Right lobe of liver (tissue), 6 donors: ENCODE data around the gene SPOP. TPM values are rescaled to one million over a fixed set of nuclear protein-coding genes. Genes with fewer than 3 reads are reported as not detected.
"Not testable (repeated sequence)": the region's sequence is repeated elsewhere in the genome, so short reads cannot be mapped to it uniquely, and the experiment has no call there.

Experiments used
- ATAC-seq, 4 donors: fragments of 200-7000 bp; cut with Tn5 transposase; one replicate each; pipeline ENCODE4 v1.9.1; 2020; ENCODE audit warnings: mild to moderate bottlenecking in 4 of 4, moderate library complexity in 4 of 4
- DNase-seq, 3 donors: peaks; one replicate each; pipeline ENCODE4 v3.0.0-alpha.2; 2020
- H3K27ac ChIP-seq, 3 donors: fragments of 200-600 bp; one replicate each; pipeline ENCODE4 v1.8.0; 2022
- H3K27me3 ChIP-seq, 2 donors: fragments of 200-600 bp; one replicate each; pipeline ENCODE4 v1.8.0; 2022
- H3K36me3 ChIP-seq, 4 donors: fragments of 200-600 bp; sonication (generic) in 1 of 4; one replicate each; pipeline versions ENCODE4 v1.5.1 to v1.8.0; 2017 to 2022; ENCODE audit warnings: control low read depth in 1 of 4
- H3K4me1 ChIP-seq, 4 donors: fragments of 200-600 bp; sonication (generic) in 1 of 4; one replicate each; pipeline versions ENCODE4 v1.5.1 to v1.8.0; 2017 to 2022; ENCODE audit warnings: control low read depth in 1 of 4
- H3K4me3 ChIP-seq, 3 donors: fragments of 200-600 bp; one replicate each; pipeline ENCODE4 v1.8.0; 2022
- H3K9me3 ChIP-seq, 4 donors: fragments of 200-600 bp; sonication (generic) in 1 of 4; one replicate each; pipeline versions ENCODE4 v1.5.1 to v1.8.0; 2017 to 2022; ENCODE audit warnings: control low read depth in 1 of 4
- POLR2A ChIP-seq: fragments of 450-650 bp; IDR thresholded peaks from one replicate; pipeline ENCODE4 v1.6.1; 2017; ENCODE audit warnings: antibody characterized with exemption, mild to moderate bottlenecking
- WGBS: methylation state at CpG from one replicate; pipeline ENCODE4 v1.1.6; 2018; ENCODE audit warnings: low coverage, low lambda C conversion rate; ENCODE audit not compliant: insufficient coverage; ENCODE audit errors: missing lambda C conversion rate; 5-methylcytosine and 5-hydroxymethylcytosine counted together
- intact Hi-C, 2 donors: fragments of 100-400 bp; cut with DNase I; formaldehyde crosslinking; loops; one replicate each; pipeline versions ENCODE4 v1.11.2 to v1.14.1; 2022
- total RNA-seq, 6 experiments: library from RNA; depleted of rRNA in 2 of 6; stranded (reverse); fragments of >200 nt in 2 of 6; fragmentation: NEBNext Ultra II Directional in 3 of 6; extraction: Animal tissue kit (Norgen Biotek cat#: 25700) in 3 of 6; gene quantifications; one replicate each; pipeline versions ENCODE4 v1.1.0 to v1.2.4, GENCODE V29; 2016 to 2023
- TF ChIP-seq, protein P1 (sequence below), 4 donors: fragments of 200-600 bp in 3 of 4; fragments of 450-650 bp in 1 of 4; IDR thresholded peaks; one replicate each; pipeline versions ENCODE4 v1.5.1 to v1.8.0; 2016 to 2022; ENCODE audit warnings: antibody characterized with exemption in 4 of 4, mild to moderate bottlenecking in 2 of 4
- donor health status: DM: no; HTN: yes; CAD: no.
- donor health status: DM: no; HTN: no; CAD: no.
- donor health status: DM: no; HTN: no; CAD: no.
- donor health status: DM: no; HTN: yes; CAD: no.
- donor health status: DM: no; HTN: yes; CAD: no.

The SPOP gene
- total RNA-seq, 6 experiments from 2014 or later, result 26.9 to 41.0 (median 34.1) TPM

DNA sequence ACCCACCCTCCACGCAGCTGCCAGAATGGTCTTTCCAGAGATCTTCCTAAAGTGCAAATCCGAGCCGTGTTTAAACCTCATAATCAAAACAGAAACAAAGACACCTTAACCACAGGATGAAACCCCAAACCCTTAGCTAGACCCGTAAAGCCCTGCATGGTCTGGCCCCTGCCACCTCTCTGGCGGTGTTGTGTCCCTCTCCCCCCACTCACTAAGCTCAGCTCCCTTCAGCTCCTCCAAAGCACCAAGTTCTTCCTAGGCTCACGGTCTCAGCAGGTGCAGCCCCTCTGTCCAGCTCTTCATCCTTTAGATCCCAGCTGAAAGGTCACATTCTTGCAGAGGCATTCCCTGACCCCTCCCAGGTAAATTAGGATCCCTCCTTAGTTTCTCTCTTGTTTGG, 106.6 kb downstream of the SPOP start:
- 46% methylated on average over 6 of the region's 6 CpGs for WGBS

DNA sequence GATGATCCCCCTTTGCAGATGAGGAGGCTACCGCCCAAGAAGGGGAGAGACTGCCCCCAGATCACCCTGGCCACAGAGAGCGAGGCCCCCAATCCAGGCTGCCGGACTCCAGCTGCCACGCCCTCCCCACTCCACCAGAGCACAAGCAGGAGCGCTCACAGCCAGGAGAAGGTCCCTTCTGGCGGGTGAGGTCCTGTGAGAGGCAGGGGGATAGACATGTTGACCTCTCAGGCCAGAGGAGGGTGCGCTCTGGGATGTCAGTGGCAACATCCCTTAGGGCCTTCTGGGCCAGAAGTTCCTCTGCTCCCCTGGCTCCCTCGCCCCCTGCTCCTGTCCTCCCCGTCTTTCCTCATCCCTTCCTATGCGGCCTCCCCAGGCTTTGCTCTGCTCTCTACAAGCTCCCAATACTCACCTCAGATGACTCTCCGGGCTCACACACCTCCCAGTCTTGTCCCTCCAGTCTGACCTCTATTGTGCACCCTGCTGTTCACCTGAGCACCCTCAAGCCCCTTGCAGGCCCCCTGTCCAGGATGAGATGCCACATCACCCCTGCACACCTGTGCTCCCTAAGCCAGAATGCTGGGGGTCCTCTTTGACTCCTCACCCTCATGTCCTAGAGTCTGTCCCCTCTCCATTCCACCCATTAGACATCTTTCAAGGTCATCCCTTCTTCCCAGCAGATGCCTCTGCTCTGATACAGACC, 107.2 kb downstream of the SPOP start:
- WGBS, result 33% methylated on average over 2 of the region's 11 CpGs
- DNase-seq, result no peak
- Histone ChIP-seq H3K4me3 (no peak overlapping the region), H3K9me3 (no peaks in the 10 kb centered on the region), H3K36me3 (no peaks in the 10 kb centered on the region), H3K27ac (no peak overlapping the region), H3K4me1 (peaks cover 0 to 4% (median 0%) of the 10 kb centered on the region in 4 donors), H3K27me3 (peaks cover 0 to under 1% of the 10 kb centered on the region in 2 donors)
- intact Hi-C loops, result loop anchor here (2.0 to 10.0 kb wide), 4 partner anchors 127 to 214 kb away; partner anchors contain the start of gene KAT7 (in 1 of the 2)
- ATAC-seq, result no peak
- no peak for TF ChIP-seq POLR2A
- TF ChIP-seq, protein P1, sequence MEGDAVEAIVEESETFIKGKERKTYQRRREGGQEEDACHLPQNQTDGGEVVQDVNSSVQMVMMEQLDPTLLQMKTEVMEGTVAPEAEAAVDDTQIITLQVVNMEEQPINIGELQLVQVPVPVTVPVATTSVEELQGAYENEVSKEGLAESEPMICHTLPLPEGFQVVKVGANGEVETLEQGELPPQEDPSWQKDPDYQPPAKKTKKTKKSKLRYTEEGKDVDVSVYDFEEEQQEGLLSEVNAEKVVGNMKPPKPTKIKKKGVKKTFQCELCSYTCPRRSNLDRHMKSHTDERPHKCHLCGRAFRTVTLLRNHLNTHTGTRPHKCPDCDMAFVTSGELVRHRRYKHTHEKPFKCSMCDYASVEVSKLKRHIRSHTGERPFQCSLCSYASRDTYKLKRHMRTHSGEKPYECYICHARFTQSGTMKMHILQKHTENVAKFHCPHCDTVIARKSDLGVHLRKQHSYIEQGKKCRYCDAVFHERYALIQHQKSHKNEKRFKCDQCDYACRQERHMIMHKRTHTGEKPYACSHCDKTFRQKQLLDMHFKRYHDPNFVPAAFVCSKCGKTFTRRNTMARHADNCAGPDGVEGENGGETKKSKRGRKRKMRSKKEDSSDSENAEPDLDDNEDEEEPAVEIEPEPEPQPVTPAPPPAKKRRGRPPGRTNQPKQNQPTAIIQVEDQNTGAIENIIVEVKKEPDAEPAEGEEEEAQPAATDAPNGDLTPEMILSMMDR (IDR thresholded peaks at IDR 0.05), result no peak

More for the DNA sequence above, 106.6 kb downstream of the SPOP start:
- ATAC-seq (no peak), DNase-seq (no peak)
- intact Hi-C loops, result loop anchor here (2.0 to 10.0 kb wide), 4 partner anchors 126 to 214 kb away; partner anchors contain the start of gene KAT7 (in 1 of the 2)
- peaks cover 0 to 8% (median 0%) of the 10 kb centered on the region in 4 donors for H3K4me1 ChIP-seq
- no peak for TF ChIP-seq POLR2A
- TF ChIP-seq, protein P1 (IDR thresholded peaks at IDR 0.05), result no peak
- H3K27ac ChIP-seq, result no peak overlapping the region
- no peaks in the 10 kb centered on the region for H3K36me3 ChIP-seq
- H3K4me3 ChIP-seq, result no peak overlapping the region
- no peaks in the 10 kb centered on the region for H3K9me3 ChIP-seq
- H3K27me3 ChIP-seq, result peaks cover 0 to 6% of the 10 kb centered on the region in 2 donors

DNA sequence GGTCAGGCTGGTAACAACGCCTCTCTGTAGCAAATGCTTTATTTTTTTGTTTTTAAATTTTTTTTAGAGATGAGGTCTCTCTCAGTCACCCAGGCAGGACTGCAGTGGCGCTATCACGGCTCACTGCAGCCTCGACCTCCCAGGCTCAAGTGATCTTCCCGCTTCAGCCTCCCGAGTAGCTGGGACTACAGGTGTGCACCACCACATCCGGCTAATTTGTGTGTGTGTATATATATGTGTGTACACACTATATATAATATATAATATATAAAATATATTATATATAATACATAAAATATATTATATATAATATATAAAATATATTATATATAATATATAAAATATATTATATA, 109.2 kb downstream of the SPOP start:
- peak overlapping the region in 2 of 3 donors; percentile 42 to 63 for H3K27ac ChIP-seq
- 52% methylated on average over 7 of the region's 7 CpGs for WGBS
- H3K27me3 ChIP-seq, H3K9me3 ChIP-seq, H3K4me1 ChIP-seq, DNase-seq, ATAC-seq, H3K36me3 ChIP-seq, intact Hi-C loops: not testable (repeated sequence)
- H3K4me3 ChIP-seq, result peak overlapping the region in 2 of 3 donors; percentile 49 to 54

DNA sequence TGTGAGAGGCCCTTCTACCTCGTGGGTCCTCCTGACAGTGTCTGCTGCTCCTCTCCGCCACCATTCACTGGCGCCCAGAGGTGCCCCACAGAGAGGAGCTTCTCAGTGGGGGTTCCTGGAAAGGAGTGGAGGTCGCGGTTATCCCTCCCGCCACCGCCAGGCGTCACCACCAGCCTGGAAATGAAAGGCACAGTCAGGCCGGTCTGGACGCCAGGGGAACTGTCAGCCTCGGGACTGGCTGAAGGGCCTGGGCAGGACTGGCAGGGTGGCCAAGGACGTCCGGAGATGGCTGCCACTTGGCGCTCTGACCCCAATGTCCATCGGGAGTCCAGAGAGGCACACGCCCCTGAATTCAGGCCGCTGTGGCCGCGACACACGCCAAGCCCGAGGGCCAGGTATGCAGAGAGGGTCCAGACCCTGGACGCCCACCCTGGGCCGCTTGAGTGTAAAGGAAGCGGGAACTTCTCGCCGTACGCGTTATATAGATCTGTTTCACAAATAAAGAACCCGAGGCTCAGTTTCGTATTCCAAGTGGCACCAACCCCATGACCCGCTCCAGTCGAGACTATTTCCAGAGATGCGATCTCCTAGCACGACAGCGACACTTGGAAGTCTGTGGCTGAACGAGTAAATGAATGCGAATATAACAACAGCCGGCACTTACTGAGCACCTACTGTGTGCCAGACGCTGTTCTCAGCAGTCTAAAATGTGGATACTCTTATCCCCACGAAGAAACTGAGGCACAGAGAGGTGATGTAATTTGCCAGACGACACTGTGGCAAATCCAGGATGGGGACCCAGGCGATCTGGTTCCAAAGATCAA, 109.8 kb downstream of the SPOP start:
- intact Hi-C loops, result no loop called here
- H3K27ac ChIP-seq, result peak overlapping the region; percentile 42 to 63 (median 56)
- H3K9me3 ChIP-seq, result no peaks in the 10 kb centered on the region
- 7% methylated on average over 32 of the region's 42 CpGs for WGBS
- H3K36me3 ChIP-seq, result no peaks in the 10 kb centered on the region
- no peak for TF ChIP-seq POLR2A
- TF ChIP-seq, protein P1 (IDR thresholded peaks at IDR 0.05), result peak; percentile 91 to 99 (median 94)
- H3K27me3 ChIP-seq, result no peaks in the 10 kb centered on the region
- H3K4me3 ChIP-seq, result peak overlapping the region; percentile 49 to 54 (median 49)
- peak; percentile 87 to 91 (median 90) for ATAC-seq
- peak; percentile 92 to 93 (median 93) for DNase-seq
- H3K4me1 ChIP-seq, result no peaks in the 10 kb centered on the region
